Lung (tissue), 16 donors: ENCODE measurements around the gene RNF11. TPM values are rescaled to one million over a fixed set of nuclear protein-coding genes. Genes with fewer than 3 reads are reported as not detected.

Experiments
- ATAC-seq: fragments of 200-7000 bp; cut with Tn5 transposase; one replicate; pipeline ENCODE4 v1.9.1; 2020; ENCODE audit warnings: moderate number of reproducible peaks; ENCODE audit not compliant: insufficient read depth, low FRiP score
- DNase-seq, 3 donors: peaks; one replicate each; pipeline ENCODE4 v3.0.0-alpha.2; 2013 to 2017
- H3K27ac ChIP-seq, 2 donors: one replicate each; pipeline ENCODE4 v1.5.1; 2013; ENCODE audit warnings: mild to moderate bottlenecking in 2 of 2, moderate library complexity in 2 of 2, control low read depth in 1 of 2, inconsistent platforms in 1 of 2, low read depth in 1 of 2, low read length in 1 of 2
- H3K27me3 ChIP-seq, 3 donors: one replicate each; pipeline ENCODE4 v1.5.1; 2013; ENCODE audit warnings: low read length in 2 of 3; ENCODE audit not compliant: control insufficient read depth in 3 of 3, insufficient read depth in 3 of 3
- H3K36me3 ChIP-seq, 4 donors: one replicate each; pipeline ENCODE4 v1.5.1; 2013; ENCODE audit warnings: low read length in 4 of 4, mild to moderate bottlenecking in 1 of 4, moderate library complexity in 1 of 4; ENCODE audit not compliant: control insufficient read depth in 4 of 4, insufficient read depth in 4 of 4
- H3K4me1 ChIP-seq, 5 donors: one replicate each; pipeline ENCODE4 v1.5.1; 2013; ENCODE audit warnings: low read length in 5 of 5, mild to moderate bottlenecking in 2 of 5, moderate library complexity in 1 of 5; ENCODE audit not compliant: control insufficient read depth in 5 of 5, insufficient read depth in 5 of 5
- H3K4me3 ChIP-seq: one replicate; pipeline ENCODE4 v1.5.1; 2013; ENCODE audit warnings: mild to moderate bottlenecking, control low read depth, moderate library complexity
- H3K9ac ChIP-seq, 2 donors: one replicate each; pipeline ENCODE4 v1.5.1; 2013; ENCODE audit warnings: low read length in 2 of 2, control low read depth in 1 of 2; ENCODE audit not compliant: insufficient read depth in 1 of 2
- H3K9me3 ChIP-seq, 4 donors: one replicate each; pipeline ENCODE4 v1.5.1; 2013; ENCODE audit warnings: low read length in 3 of 4, mild to moderate bottlenecking in 1 of 4, moderate library complexity in 1 of 4; ENCODE audit not compliant: control insufficient read depth in 4 of 4, insufficient read depth in 3 of 4
- WGBS, 2 donors: extraction: QIAGEN DNeasy Blood & Tissue Kit; methylation state at CpG; one replicate each; pipeline ENCODE4 v1.1.7; 2013; 5-methylcytosine and 5-hydroxymethylcytosine counted together
- long read RNA-seq, 5 donors: transcript quantifications; one replicate each; lab custom pipeline, GENCODE V29; 2026
- polyA plus RNA-seq, 2 donors: library from polyadenylated mRNA; stranded (reverse); fragments of 200-250 nt; gene quantifications; one replicate each; pipeline ENCODE4 v1.2.1, GENCODE V29; 2013
- total RNA-seq, 2 donors: library from RNA; depleted of rRNA in 1 of 2; stranded (reverse); fragments of >200 nt in 1 of 2; gene quantifications; one replicate each; pipeline ENCODE4 v1.2.1, GENCODE V29; 2014 to 2021
- TF ChIP-seq, protein P1 (sequence below): IDR thresholded peaks from 2 replicates; pipeline ENCODE4 v1.5.1; 2012; ENCODE audit warnings: mild to moderate bottlenecking; ENCODE audit errors: control extremely low read depth, extremely low read depth
- donor health status: control.
- donor health status: control.
- donor health status: Bipolar disorder and iron deficiency.
- donor health status: healthy.
- donor health status: DM: yes; HTN: yes; CAD: no.

The RNF11 gene
- total RNA-seq (100 to 1,000 TPM in 1 of 2 donors, 10 to 100 TPM in 1; 79.9 to 149 TPM), polyA plus RNA-seq (10 to 100 TPM; 36.6 to 62.8 TPM)
- long read RNA-seq, donor 1, transcript RNF11-201 (3 exons, 3,084 nt): major isoform, 57 of 63 reads
- long read RNA-seq, donor 1, partial matches to known transcripts: 5 of 63 reads
- long read RNA-seq, donor 1, other reads (novel, unspliced or antisense): 0 of 63 reads
- long read RNA-seq, donor 2, transcript RNF11-201 (3 exons, 3,084 nt): major isoform, 12 of 13 reads
- long read RNA-seq, donor 2, partial matches to known transcripts: 0 of 13 reads
- long read RNA-seq, donor 2, other reads (novel, unspliced or antisense): 0 of 13 reads
- long read RNA-seq, donor 3, transcript RNF11-201 (3 exons, 3,084 nt): major isoform, 21 of 22 reads
- long read RNA-seq, donor 3, partial matches to known transcripts: 0 of 22 reads
- long read RNA-seq, donor 3, other reads (novel, unspliced or antisense): 0 of 22 reads
- long read RNA-seq, donor 4, transcript RNF11-201 (3 exons, 3,084 nt): major isoform, 13 of 23 reads
- long read RNA-seq, donor 4, partial matches to known transcripts: 10 of 23 reads
- long read RNA-seq, donor 4, other reads (novel, unspliced or antisense): 0 of 23 reads
- long read RNA-seq, donor 5, transcript RNF11-201 (3 exons, 3,084 nt): major isoform, 46 of 54 reads
- long read RNA-seq, donor 5, partial matches to known transcripts: 8 of 54 reads
- long read RNA-seq, donor 5, other reads (novel, unspliced or antisense): 0 of 54 reads

DNA sequence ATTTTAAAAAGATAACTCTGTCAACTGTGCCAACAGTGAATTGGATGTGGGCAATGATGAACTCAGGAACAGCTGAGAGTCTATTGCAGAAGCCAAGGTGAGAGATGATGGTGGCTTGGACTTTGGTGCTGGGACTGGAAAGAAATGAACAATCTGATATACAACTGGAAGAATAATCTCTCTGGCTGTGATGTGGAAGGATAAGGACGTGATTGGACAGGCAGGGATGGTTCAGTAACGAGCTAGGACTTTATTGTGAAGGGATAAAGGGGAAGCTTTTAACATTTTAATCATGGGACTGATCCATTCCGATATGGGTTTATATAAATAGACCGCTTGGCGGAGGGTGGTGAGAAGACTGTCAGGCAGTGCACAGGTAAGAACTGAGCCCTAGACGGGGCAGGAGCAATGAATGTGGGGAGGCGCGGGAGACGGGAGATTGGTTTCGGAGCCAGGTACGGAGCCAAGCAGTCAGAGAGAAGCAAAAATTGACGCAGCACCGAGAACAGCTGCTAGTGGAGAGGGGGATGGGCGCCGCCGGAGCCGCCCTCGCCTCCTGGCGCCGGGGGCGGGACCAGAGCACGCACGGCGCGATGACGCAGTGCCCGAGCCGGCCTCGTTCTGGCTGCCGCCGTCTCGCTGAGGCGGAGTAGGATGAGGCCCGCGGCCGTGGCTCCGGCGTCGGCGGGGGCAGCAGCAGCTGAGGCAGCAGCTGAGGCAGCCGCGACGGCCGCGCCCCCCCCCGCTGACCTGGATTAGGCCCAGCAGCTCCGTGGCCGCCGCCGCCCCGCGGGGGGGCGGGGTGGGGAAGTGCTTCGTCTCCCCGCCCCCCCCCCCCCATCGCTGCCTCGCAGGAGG lies at the start of gene RNF11:
Gene RNF11 (plus strand): TSS at position 601 of the 858 bp plus-strand sequence. CDS start 484 bp downstream, outside the sequence.
- Histone ChIP-seq H3K36me3 (peaks cover 0 to 2% (median 0%) of the 10 kb centered on the region in 4 donors), H3K4me3 (peak within 1 kb of the TSS; percentile 95), H3K9ac (peak within 1 kb of the TSS; percentile 90 to 99), H3K4me1 (peaks cover 3 to 13% (median 11%) of the 10 kb centered on the region in 5 donors), H3K9me3 (no peaks in the 10 kb centered on the region), H3K27ac (peak within 1 kb of the TSS; percentile 85 to 99), H3K27me3 (peaks cover 0 to 5% (median 0%) of the 10 kb centered on the region in 3 donors)
- TF ChIP-seq, protein P1, sequence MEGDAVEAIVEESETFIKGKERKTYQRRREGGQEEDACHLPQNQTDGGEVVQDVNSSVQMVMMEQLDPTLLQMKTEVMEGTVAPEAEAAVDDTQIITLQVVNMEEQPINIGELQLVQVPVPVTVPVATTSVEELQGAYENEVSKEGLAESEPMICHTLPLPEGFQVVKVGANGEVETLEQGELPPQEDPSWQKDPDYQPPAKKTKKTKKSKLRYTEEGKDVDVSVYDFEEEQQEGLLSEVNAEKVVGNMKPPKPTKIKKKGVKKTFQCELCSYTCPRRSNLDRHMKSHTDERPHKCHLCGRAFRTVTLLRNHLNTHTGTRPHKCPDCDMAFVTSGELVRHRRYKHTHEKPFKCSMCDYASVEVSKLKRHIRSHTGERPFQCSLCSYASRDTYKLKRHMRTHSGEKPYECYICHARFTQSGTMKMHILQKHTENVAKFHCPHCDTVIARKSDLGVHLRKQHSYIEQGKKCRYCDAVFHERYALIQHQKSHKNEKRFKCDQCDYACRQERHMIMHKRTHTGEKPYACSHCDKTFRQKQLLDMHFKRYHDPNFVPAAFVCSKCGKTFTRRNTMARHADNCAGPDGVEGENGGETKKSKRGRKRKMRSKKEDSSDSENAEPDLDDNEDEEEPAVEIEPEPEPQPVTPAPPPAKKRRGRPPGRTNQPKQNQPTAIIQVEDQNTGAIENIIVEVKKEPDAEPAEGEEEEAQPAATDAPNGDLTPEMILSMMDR: no peak
- DNase-seq (peak; percentile 93 to 96 (median 94)), ATAC-seq (peak; percentile 98)
- 0 to 1% methylated on average over 32 to 52 of the region's 57 CpGs for WGBS, 2 donors

- H3K4me1 ChIP-seq: peaks cover 0 to 4% (median 0%) of the 10 kb centered on the region in 5 donors
- no peak overlapping the region for H3K4me3 ChIP-seq
- no peak overlapping the region for H3K27ac ChIP-seq
- ATAC-seq (no peak), DNase-seq (no peak)
- no peaks in the 10 kb centered on the region for H3K9me3 ChIP-seq
- H3K27me3 ChIP-seq: no peaks in the 10 kb centered on the region
- TF ChIP-seq, protein P1: no peak
- no peak overlapping the region for H3K9ac ChIP-seq
- H3K36me3 ChIP-seq: no peaks in the 10 kb centered on the region
Measured at GRCh38 chr1:51188230-51188629, 47.8 kb upstream of the RNF11 start.

DNA sequence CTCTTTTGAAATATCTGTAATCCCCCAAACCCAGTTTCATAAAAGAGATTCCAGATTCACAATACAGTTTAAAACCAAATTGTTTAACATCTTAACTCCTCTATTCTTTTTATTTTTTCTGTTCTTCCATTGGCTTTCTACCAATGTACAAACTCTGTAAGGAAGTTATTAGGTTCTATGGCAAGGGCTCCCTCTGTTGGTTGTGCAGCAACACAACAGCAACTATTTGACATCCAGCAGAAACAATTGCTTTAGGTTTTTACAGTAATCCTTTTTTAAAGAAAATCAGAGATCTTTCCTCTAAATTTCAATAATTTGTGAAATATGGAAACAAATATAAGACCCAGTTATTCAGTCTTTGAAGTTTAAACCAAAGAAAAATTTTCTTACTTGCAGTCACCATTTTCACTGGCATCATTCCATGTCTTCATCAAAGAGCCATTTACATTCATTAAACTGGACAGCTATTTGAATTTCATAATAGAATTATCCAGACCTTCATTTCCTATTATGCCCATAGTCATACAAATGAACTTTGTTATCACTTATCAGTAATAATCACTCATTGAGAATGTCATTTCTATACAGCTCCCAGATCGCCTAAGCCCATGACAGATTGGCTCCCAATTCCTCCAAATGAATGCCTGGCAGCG lies 46.5 kb upstream of the RNF11 start:
- Histone ChIP-seq H3K9ac (no peak overlapping the region), H3K27me3 (no peaks in the 10 kb centered on the region), H3K9me3 (no peaks in the 10 kb centered on the region), H3K27ac (no peak overlapping the region), H3K36me3 (no peaks in the 10 kb centered on the region), H3K4me1 (peaks cover 0 to 4% (median 0%) of the 10 kb centered on the region in 5 donors), H3K4me3 (no peak overlapping the region)
- ATAC-seq (no peak), DNase-seq (peak; percentile 26 to 86 (median 76))
- WGBS, 2 donors: 54 to 77% methylated on average over 2 of the region's 2 CpGs
- TF ChIP-seq, protein P1: peak; percentile 76
